ENCODE measurements around the gene PAEP.

The PAEP gene

DNA sequence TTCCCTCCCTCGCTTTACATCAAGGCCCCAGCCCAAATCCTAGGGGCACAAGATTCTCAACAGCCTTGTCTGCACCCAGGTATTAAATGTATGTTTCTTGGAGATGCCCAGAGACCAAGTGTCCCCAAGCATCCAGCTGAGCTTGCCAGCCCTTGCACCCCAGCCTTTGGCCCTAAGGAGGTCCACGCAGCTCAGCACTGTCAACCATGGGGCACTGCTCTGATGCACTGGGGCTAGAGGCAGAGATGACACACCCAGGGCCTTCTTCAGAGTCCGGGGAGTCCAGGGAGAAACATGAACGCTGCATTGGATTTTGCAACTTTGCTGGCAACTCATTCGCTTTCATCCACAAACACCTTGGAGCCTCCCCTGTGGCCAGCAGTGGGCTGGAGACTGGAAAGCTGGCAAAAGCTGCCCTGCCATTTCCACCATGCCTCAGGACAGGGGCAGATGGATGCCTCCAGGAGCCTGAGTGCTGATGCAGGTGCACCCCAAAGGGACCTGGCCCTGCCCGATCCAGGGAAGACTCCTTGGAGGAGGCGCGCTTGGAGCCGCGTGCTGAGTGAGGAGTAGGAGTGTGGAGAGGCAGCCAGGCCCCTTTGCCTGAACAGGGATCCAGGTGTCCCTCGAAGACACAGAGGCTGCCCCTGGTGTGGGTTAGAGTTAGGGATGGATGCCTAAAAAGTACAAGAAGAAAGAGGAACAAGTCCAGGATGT lies 19.3 kb downstream of the PAEP start:
- DNase-seq = no peak

DNA sequence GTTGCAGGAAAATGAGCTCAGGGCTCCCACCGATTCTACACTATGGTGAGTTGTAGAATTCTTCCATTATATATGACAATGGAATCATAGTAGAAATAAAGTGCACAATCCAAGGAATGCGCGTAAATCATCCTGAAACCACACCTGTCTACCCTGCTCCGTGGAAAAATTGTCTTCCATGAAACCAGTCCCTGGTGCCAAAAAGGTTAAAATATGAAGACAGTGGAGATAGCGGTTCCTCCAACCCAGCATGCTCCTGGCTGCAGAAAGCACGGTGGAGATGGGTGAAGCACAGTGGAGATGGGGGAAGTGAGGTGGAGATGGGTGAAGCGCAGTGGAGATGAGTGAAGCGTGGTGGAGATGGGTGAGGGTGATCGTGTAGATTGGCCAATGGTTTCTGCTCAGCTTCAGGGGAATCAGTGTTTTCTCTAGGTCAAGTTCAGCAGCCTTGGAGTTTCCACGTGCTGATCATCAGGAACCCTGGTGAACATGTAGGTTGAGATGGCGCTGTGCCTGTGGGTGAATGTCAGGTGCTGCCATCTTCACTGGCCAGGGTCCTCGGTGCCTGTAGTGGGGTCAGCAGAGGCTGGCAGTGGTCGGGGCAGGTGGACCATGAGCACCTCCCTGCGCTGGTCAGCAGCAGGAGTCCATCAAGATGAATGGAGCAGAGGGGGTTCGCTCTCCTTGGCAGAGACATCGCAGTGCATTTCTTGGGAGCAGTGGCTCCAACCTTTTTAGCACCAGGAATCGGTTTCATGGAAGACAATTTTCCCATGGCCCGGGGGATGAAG lies 20.3 kb downstream of the PAEP start:
- no peak for DNase-seq

- DNase-seq = no peak
Measured at GRCh38 chr9:135582541-135582940, 21.0 kb downstream of the PAEP start.

DNA sequence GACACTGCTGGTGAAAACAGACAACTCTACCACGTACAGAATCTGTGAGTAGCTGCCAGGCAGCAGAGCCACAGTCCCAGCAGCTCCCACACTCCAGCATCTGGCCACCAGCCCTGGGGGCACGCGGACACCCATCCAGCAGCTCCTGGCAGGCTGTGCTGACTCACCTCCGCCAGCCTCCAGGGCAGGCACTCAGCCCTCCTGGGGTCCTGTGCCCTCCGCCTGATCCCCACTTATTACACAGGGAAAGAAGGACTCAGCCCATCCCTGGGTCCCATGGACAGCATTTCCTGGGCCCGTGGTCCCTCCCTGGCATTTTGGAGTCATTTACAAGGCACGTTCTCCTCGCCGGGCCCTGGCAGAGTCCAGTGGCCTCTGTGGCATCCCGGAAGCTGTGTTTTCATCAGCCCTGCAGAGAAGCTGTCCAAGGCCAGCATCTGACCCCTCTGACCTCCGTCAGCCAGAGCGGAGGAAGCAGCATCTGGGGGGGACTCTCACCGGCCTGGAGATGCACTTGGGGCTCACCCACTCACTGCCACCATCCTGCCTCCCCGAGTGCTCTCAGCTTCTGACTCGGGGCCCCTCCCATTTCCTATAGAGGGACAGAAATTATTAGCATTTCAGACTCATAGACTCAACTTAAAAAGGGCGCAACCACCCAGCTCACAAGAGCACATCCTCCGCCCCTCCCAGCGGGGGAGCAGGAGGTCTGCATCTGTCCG lies 21.6 kb downstream of the PAEP start:
- no peak for DNase-seq

GRCh38 chr9:135583688-135584011 lies 22.1 kb downstream of the PAEP start:
- no peak for DNase-seq

- no peak for DNase-seq
Measured at GRCh38 chr9:135584371-135584770, 22.8 kb downstream of the PAEP start.

GRCh38 chr9:135584934-135585333 lies 23.4 kb downstream of the PAEP start:
- no peak for DNase-seq

GRCh38 chr9:135586601-135587109 lies 25.1 kb downstream of the PAEP start:
- no peak for DNase-seq

DNA sequence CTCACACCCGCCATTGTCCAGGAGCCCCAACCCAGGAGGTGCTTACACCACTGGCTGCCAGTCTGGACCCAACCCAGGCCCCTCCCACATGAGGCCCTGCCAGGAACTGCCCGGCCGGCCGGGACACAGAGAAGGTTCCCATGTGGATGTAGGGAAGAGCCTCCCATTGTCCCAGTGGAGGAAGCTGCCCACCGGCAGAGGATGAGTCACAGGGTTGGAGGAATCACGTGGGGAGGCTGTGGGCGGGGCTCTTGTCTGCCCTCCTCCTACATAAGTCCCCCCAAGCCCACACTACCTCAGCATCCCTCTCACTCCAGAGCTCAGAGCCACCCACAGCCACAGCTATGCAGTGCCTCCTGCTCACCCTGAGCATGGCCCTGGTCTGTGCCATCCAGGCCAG lies 26.1 kb downstream of the PAEP start:
- no peak for DNase-seq

DNA sequence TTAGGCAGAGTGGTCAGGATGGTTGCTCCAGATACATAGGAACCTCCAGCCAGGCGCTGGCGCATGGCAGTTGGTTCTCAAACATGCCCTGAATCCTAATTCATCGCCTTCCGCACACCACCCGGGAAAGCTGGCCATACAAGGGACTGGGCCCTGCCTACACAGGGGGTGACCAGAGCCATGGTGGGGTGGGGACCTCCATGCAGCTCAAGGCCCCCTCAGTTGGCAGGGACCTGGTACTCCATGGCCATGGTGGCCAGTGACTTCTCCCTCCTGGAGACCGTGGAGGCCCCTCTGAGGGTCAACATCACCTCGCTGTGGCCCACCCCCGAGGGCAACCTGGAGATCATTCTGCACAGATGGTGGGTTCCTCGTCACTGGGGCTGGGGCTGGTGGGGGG lies 26.8 kb downstream of the PAEP start:
- DNase-seq = no peak

DNA sequence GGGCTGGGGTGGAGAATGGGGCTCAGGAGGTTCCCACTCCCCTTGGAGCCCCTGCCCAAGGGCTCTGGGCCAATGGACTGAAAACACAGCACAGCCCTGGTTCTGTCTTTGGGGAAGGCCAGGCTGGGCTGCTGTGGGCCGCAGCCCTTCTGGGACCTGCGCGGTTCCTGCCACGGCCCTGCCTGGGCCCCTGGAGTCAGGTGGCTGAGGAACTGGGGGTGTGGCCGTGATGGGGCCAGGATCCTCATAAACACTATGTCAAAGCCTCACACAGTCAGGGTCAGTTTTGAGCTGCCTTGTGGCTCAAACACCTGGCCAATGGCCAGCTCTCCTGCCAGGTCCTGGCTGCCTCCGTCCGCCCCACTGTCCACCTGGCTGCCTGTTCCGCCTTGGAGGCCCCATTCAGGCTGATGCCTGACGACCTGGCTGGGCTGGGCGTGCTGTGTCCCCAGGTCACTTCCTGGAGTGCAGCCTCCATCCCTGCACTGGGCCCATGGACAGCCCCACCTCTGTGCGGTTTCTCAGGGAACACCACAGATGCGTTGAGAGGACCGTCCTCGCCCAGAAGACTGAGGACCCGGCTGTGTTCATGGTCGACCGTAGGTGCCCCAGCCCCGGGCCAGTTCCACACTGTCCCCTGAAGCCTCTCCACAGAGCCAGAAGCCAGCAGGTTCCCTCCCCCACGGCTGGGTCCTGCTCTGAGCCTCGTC lies 27.5 kb downstream of the PAEP start:
- DNase-seq = no peak

DNA sequence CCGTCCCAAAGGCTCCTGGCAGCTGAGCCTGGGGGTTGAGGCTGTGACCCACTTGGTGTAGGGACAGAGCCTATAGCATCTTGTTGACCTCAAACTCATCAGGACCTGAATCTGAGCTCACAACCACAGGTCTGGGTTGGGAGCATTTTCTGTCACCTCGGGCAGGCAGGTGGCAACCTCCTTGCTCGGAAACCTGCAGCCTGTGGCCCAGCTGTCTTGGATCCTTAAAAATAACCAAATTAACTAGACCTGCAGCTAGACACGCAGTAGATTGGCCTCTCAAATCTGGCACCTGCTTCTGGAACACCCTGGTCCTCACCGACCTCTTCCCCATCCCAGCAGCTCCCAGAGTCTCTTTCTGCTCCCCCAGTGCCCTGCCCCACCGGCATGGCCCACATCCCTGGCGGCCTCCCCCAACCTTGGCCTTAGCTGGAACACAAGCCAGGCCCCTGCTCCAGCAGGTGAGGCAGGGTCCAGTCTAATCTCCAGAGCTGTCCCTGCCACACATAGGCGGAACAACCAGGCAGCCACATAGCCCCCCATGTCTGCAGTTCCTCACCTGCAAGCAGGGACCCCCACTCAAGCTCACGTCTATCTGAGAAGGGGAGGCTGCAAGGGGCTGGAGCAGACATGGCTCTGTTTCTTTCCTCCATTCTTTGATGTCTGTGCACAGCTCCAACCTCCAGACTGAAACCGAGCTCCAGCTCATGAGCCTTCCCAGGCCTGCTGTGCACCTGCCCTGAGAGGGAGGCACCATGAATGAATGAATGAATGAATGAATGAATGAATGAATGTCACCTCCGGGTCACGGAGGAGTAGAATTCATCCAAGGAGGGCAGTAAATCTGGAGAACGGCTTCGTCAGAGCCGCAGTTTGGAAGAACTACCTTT lies 28.3 kb downstream of the PAEP start:
- no peak for DNase-seq

DNA sequence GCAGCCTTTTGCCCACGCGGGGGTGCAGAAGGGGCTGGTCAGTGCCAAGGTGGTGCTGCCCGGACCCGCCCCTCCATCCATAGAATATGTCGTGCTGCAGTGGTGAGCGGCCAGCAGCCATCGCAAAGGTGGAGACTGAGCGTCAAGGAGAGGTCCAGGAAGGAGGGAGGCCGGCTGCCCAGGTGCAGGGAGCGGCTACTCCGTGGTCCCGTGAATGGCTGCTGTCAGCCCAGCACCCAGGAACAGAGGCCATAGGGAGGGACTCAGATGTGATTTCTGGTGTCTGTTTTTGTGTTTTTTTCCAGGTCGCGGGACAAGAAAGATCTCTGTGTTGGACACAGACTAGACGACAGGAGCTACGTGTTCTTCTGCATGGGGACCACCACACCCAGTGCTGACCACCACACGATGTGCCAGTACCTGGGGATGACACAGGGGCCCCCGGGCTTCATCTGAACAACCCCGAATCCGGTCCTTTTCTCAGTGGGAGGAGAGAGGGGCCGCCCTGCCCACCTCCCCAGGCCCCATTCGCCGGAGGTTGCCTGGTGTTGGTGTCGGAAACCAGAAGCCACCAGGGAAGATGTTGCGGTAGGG lies 29.0 kb downstream of the PAEP start:
- no peak for DNase-seq

DNA sequence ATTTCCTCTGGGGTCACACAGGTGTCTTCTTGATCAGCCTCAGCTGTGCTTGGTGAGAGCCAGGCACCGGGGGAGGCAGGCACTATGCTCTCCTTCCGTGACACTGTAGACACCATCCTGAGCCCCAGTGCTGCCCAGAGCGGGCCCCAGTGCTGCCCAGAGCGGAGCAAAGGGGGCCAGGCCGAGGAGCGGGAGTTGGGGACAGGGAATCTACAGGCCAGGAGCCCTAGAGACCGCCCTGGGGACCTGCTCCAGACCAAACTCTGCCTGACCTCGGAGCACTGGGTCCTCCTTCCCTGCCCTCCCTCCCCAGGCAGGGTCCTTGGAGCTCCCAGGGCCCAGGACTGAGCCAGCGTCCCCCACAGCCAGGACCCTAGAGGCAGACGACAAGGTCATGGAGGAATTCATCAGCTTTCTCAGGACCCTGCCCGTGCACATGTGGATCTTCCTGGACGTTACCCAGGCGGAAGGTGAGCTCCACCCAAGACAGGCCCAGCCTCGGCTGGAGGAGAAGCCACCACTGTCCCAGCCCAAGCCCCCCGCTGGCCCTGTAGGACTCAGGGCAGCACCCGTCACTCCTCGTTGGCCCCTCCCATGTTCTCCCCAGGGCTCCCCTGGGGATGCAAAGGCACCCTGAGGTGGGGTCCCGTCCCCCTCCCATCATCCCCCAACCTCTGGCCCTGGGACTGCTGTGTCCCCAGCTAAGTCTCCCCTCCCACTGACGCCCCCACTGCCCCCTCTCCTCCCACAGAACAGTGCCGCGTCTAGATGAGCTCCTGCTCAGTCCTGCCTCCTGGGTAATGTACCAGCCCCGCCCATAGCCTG lies 30.2 kb downstream of the PAEP start:
- no peak for DNase-seq

- DNase-seq = no peak
Measured at GRCh38 chr9:135592331-135592590, 30.7 kb downstream of the PAEP start.

- no peak for DNase-seq
Measured at GRCh38 chr9:135592625-135593024, 31.1 kb downstream of the PAEP start.

GRCh38 chr9:135596211-135596610 lies 34.7 kb downstream of the PAEP start:
- no peak for DNase-seq

DNA sequence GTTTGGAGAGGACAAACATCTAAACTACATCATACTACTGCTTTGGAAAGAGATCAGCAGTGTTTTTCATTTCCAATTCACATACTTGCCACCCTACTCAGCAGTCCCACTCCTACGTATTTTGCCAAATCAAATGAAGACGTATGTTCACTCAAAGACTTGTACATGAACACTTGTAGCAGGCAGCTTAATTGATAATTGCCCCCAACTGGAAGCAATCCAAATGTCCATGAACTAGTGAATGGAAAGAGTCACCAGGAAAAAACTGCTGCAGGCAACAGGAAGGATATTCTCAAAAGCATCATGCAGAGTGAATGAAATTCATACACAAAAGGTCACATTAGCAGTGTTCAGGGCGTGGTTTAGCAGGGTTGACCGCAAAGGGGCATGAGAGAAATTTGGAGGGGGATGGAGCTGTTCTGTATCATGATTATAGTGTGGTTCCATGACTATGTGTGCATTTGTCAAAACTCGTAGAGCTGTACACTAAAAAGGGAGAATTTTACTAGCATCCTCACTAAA lies 38.8 kb downstream of the PAEP start:
- DNase-seq = no peak

DNA sequence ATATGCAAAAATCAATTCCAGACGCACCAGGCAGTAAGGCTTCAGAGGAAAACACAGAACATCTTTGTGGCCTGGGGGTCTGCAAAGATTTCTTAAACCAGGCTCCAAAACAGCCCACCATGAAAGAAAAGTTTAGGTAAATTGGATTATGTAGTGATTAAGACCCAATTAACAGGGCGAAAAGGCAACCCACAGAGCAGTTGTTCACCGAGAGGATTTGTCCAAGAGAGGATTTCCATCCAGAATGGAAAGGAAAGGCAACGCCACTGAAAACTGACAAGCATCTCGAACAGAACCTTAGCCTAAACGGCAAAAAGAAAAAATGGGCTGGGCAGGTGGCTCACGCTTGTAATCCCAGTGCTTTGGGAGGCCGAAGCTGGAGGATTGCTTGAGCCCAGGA lies 40.4 kb downstream of the PAEP start:
- no peak for DNase-seq

GRCh38 chr9:135602789-135603481 lies 41.4 kb downstream of the PAEP start:
- peak; percentile 58 for DNase-seq
